ENCODE measurements around the gene USP36. TPM values are rescaled to one million over a fixed set of nuclear protein-coding genes. Genes with fewer than 3 reads are reported as not detected.

Gene USP36
- total and polyA plus RNA-seq, 4 donors: 22.5 to 41.0 (median 32.7) TPM

GRCh38 chr17:78767806-78768205 lies 72.8 kb downstream of the USP36 start:
- peaks cover 15% of the 10 kb centered on the region for H3K4me1 ChIP-seq (ENCODE audit: control insufficient read depth, insufficient read depth, low read length)
- WGBS (ENCODE audit: insufficient coverage): no CpG with 5 or more reads among the region's 4 CpGs
- H3K27ac ChIP-seq (ENCODE audit: low read depth, low read length): no peak overlapping the region
- DNase-seq (ENCODE audit: low read depth in 4 of 6, low spot score in 6 of 6): no peak
- H3K27me3 ChIP-seq (ENCODE audit: control insufficient read depth, insufficient read depth, low read length): no peaks in the 10 kb centered on the region
- H3K9me3 ChIP-seq (ENCODE audit: control insufficient read depth, insufficient read depth, low read length): no peaks in the 10 kb centered on the region
- H3K36me3 ChIP-seq (ENCODE audit: control insufficient read depth, insufficient read depth, low read length): no peaks in the 10 kb centered on the region
- H3K4me3 ChIP-seq (ENCODE audit: low read depth, low read length): no peak overlapping the region

GRCh38 chr17:78766743-78767294 lies 73.8 kb downstream of the USP36 start:
- no peak overlapping the region for H3K27ac ChIP-seq (ENCODE audit: low read depth, low read length)
- DNase-seq (ENCODE audit: low read depth in 4 of 6, low spot score in 6 of 6): no peak
- 92% methylated on average over 5 of the region's 5 CpGs for WGBS (ENCODE audit: insufficient coverage)
- no peaks in the 10 kb centered on the region for H3K27me3 ChIP-seq (ENCODE audit: control insufficient read depth, insufficient read depth, low read length)
- H3K36me3 ChIP-seq (ENCODE audit: control insufficient read depth, insufficient read depth, low read length): no peaks in the 10 kb centered on the region
- no peaks in the 10 kb centered on the region for H3K9me3 ChIP-seq (ENCODE audit: control insufficient read depth, insufficient read depth, low read length)
- H3K4me3 ChIP-seq (ENCODE audit: low read depth, low read length): no peak overlapping the region
- H3K4me1 ChIP-seq (ENCODE audit: control insufficient read depth, insufficient read depth, low read length): peaks cover 15% of the 10 kb centered on the region

GRCh38 chr17:78766225-78766624 lies 74.4 kb downstream of the USP36 start:
- Histone ChIP-seq H3K36me3 (ENCODE audit: control insufficient read depth, insufficient read depth, low read length) (no peaks in the 10 kb centered on the region), H3K4me3 (ENCODE audit: low read depth, low read length) (no peak overlapping the region), H3K9me3 (ENCODE audit: control insufficient read depth, insufficient read depth, low read length) (no peaks in the 10 kb centered on the region), H3K4me1 (ENCODE audit: control insufficient read depth, insufficient read depth, low read length) (peaks cover 15% of the 10 kb centered on the region), H3K27ac (ENCODE audit: low read depth, low read length) (no peak overlapping the region), H3K27me3 (ENCODE audit: control insufficient read depth, insufficient read depth, low read length) (no peaks in the 10 kb centered on the region)
- 33% methylated on average over 1 of the region's 2 CpGs for WGBS (ENCODE audit: insufficient coverage)
- DNase-seq (ENCODE audit: low read depth in 4 of 6, low spot score in 6 of 6): no peak

GRCh38 chr17:78765821-78766220 lies 74.8 kb downstream of the USP36 start:
- Histone ChIP-seq H3K9me3 (ENCODE audit: control insufficient read depth, insufficient read depth, low read length) (no peaks in the 10 kb centered on the region), H3K27ac (ENCODE audit: low read depth, low read length) (no peak overlapping the region), H3K4me1 (ENCODE audit: control insufficient read depth, insufficient read depth, low read length) (peaks cover 15% of the 10 kb centered on the region), H3K4me3 (ENCODE audit: low read depth, low read length) (no peak overlapping the region), H3K27me3 (ENCODE audit: control insufficient read depth, insufficient read depth, low read length) (no peaks in the 10 kb centered on the region), H3K36me3 (ENCODE audit: control insufficient read depth, insufficient read depth, low read length) (no peaks in the 10 kb centered on the region)
- 20% methylated on average over 1 of the region's 3 CpGs for WGBS (ENCODE audit: insufficient coverage)
- no peak for DNase-seq (ENCODE audit: low read depth in 4 of 6, low spot score in 6 of 6)

- H3K9me3 ChIP-seq (ENCODE audit: control insufficient read depth, insufficient read depth, low read length): no peaks in the 10 kb centered on the region
- no peaks in the 10 kb centered on the region for H3K36me3 ChIP-seq (ENCODE audit: control insufficient read depth, insufficient read depth, low read length)
- peaks cover 15% of the 10 kb centered on the region for H3K4me1 ChIP-seq (ENCODE audit: control insufficient read depth, insufficient read depth, low read length)
- H3K4me3 ChIP-seq (ENCODE audit: low read depth, low read length): no peak overlapping the region
- 44% methylated on average over 8 of the region's 8 CpGs for WGBS (ENCODE audit: insufficient coverage)
- H3K27me3 ChIP-seq (ENCODE audit: control insufficient read depth, insufficient read depth, low read length): no peaks in the 10 kb centered on the region
- DNase-seq (ENCODE audit: low read depth in 4 of 6, low spot score in 6 of 6): peak in 2 of 6 donors; percentile 44 to 50
- H3K27ac ChIP-seq (ENCODE audit: low read depth, low read length): no peak overlapping the region
Observed at GRCh38 chr17:78764871-78765270, 75.7 kb downstream of the USP36 start.

- no peaks in the 10 kb centered on the region for H3K9me3 ChIP-seq (ENCODE audit: control insufficient read depth, insufficient read depth, low read length)
- peaks cover 22% of the 10 kb centered on the region for H3K4me1 ChIP-seq (ENCODE audit: control insufficient read depth, insufficient read depth, low read length)
- no peaks in the 10 kb centered on the region for H3K27me3 ChIP-seq (ENCODE audit: control insufficient read depth, insufficient read depth, low read length)
- no peak for DNase-seq (ENCODE audit: low read depth in 4 of 6, low spot score in 6 of 6)
- H3K4me3 ChIP-seq (ENCODE audit: low read depth, low read length): no peak overlapping the region
- no peak overlapping the region for H3K27ac ChIP-seq (ENCODE audit: low read depth, low read length)
- no peaks in the 10 kb centered on the region for H3K36me3 ChIP-seq (ENCODE audit: control insufficient read depth, insufficient read depth, low read length)
- 100% methylated on average over 2 of the region's 3 CpGs for WGBS (ENCODE audit: insufficient coverage)
Observed at GRCh38 chr17:78763561-78763960, 77.1 kb downstream of the USP36 start.

GRCh38 chr17:78761789-78762406 lies 78.7 kb downstream of the USP36 start:
- Histone ChIP-seq H3K9me3 (ENCODE audit: control insufficient read depth, insufficient read depth, low read length) (no peaks in the 10 kb centered on the region), H3K27me3 (ENCODE audit: control insufficient read depth, insufficient read depth, low read length) (no peaks in the 10 kb centered on the region), H3K27ac (ENCODE audit: low read depth, low read length) (no peak overlapping the region), H3K36me3 (ENCODE audit: control insufficient read depth, insufficient read depth, low read length) (no peaks in the 10 kb centered on the region), H3K4me3 (ENCODE audit: low read depth, low read length) (no peak overlapping the region), H3K4me1 (ENCODE audit: control insufficient read depth, insufficient read depth, low read length) (peaks cover 26% of the 10 kb centered on the region)
- no peak for DNase-seq (ENCODE audit: low read depth in 4 of 6, low spot score in 6 of 6)
- no CpG with 5 or more reads among the region's 5 CpGs for WGBS (ENCODE audit: insufficient coverage)

- WGBS (ENCODE audit: insufficient coverage): no CpG with 5 or more reads among the region's 5 CpGs
- Histone ChIP-seq H3K27me3 (ENCODE audit: control insufficient read depth, insufficient read depth, low read length) (no peaks in the 10 kb centered on the region), H3K36me3 (ENCODE audit: control insufficient read depth, insufficient read depth, low read length) (no peaks in the 10 kb centered on the region), H3K9me3 (ENCODE audit: control insufficient read depth, insufficient read depth, low read length) (no peaks in the 10 kb centered on the region), H3K27ac (ENCODE audit: low read depth, low read length) (no peak overlapping the region), H3K4me1 (ENCODE audit: control insufficient read depth, insufficient read depth, low read length) (peaks cover 19% of the 10 kb centered on the region), H3K4me3 (ENCODE audit: low read depth, low read length) (no peak overlapping the region)
- DNase-seq (ENCODE audit: low read depth in 4 of 6, low spot score in 6 of 6): no peak
Observed at GRCh38 chr17:78759969-78760352, 80.7 kb downstream of the USP36 start.

- Histone ChIP-seq H3K36me3 (ENCODE audit: control insufficient read depth, insufficient read depth, low read length) (no peaks in the 10 kb centered on the region), H3K4me1 (ENCODE audit: control insufficient read depth, insufficient read depth, low read length) (peaks cover 16% of the 10 kb centered on the region), H3K4me3 (ENCODE audit: low read depth, low read length) (no peak overlapping the region), H3K27ac (ENCODE audit: low read depth, low read length) (no peak overlapping the region), H3K9me3 (ENCODE audit: control insufficient read depth, insufficient read depth, low read length) (no peaks in the 10 kb centered on the region), H3K27me3 (ENCODE audit: control insufficient read depth, insufficient read depth, low read length) (no peaks in the 10 kb centered on the region)
- WGBS (ENCODE audit: insufficient coverage): 42% methylated on average over 7 of the region's 11 CpGs
- peak in 5 of 6 donors; percentile 52 to 89 (median 69) for DNase-seq (ENCODE audit: low read depth in 4 of 6, low spot score in 6 of 6)
Observed at GRCh38 chr17:78759203-78759968, 81.2 kb downstream of the USP36 start.
